IMR-90 (cell line): Measurements from ENCODE around the gene MS4A12. TPM values are rescaled to one million over a fixed set of nuclear protein-coding genes. Genes with fewer than 3 reads are reported as not detected.

Source experiments
- ATAC-seq: fragments of 200-7000 bp; cut with Tn5 transposase; 2 replicates; pipeline ENCODE4 v1.9.1; 2020; ENCODE audit warnings: low read depth, mild to moderate bottlenecking, moderate library complexity
- BruUV-seq: library from RNA; stranded (reverse); fragments of 400-500 nt; replicated peaks from 2 replicates; lab custom pipeline; 2021; lab: Mats Ljungman, UMichigan
- CTCF ChIA-PET: fragments of 300-600 bp; formaldehyde crosslinking; extraction: SDS; loops from one replicate; lab custom pipeline; 2021; ENCODE audit warnings: antibody characterized with exemption; lab: Yijun Ruan, JAX
- POLR2A ChIA-PET: fragments of 300-600 bp; sonication (Branson Sonifier 250); formaldehyde crosslinking; loops from one replicate; lab custom pipeline; 2022; ENCODE audit warnings: antibody characterized with exemption; ENCODE audit not compliant: unreplicated experiment; lab: Charles Lee
- DNase-seq: peaks from one replicate; pipeline ENCODE4 v3.0.0; 2013
- H2AFZ ChIP-seq: replicated peaks from 2 replicates; pipeline ENCODE3; 2013; ENCODE audit warnings: low read length, mild to moderate bottlenecking; ENCODE audit not compliant: poor library complexity
- H2AK5ac ChIP-seq: 2 replicates; pipeline ENCODE4 v1.6.1; 2013; ENCODE audit warnings: low read depth, low read length, inconsistent platforms
- H2AK9ac ChIP-seq: replicated peaks from 2 replicates; pipeline ENCODE3; 2013; ENCODE audit warnings: mild to moderate bottlenecking, low read depth, low read length, moderate library complexity; ENCODE audit not compliant: poor library complexity
- H2BK120ac ChIP-seq: 2 replicates; pipeline ENCODE4 v1.6.1; 2013; ENCODE audit warnings: low read depth, low read length, inconsistent platforms
- H2BK15ac ChIP-seq: 3 replicates; pipeline ENCODE4 v1.6.1; 2013; ENCODE audit warnings: low read depth, low read length, inconsistent platforms
- H2BK20ac ChIP-seq: 2 replicates; pipeline ENCODE4 v1.6.1; 2013; ENCODE audit warnings: low read depth, mild to moderate bottlenecking, inconsistent platforms, low read length, moderate library complexity
- H2BK5ac ChIP-seq: 2 replicates; pipeline ENCODE4 v1.6.1; 2013; ENCODE audit warnings: mild to moderate bottlenecking, low read depth, low read length, inconsistent platforms; ENCODE audit not compliant: poor library complexity, severe bottlenecking
- H3K14ac ChIP-seq: replicated peaks from 2 replicates; pipeline ENCODE4 v1.6.1; 2013; ENCODE audit warnings: low read depth, low read length, inconsistent platforms
- H3K18ac ChIP-seq: 2 replicates; pipeline ENCODE4 v1.6.1; 2013; ENCODE audit warnings: low read depth, low read length, control low read depth
- H3K23ac ChIP-seq: 2 replicates; pipeline ENCODE4 v1.6.1; 2013; ENCODE audit warnings: low read depth, low read length, inconsistent platforms
- H3K27ac ChIP-seq: 2 replicates; pipeline ENCODE4 v1.5.1; 2013; ENCODE audit warnings: mild to moderate bottlenecking, control low read depth, low read length; ENCODE audit not compliant: insufficient read depth
- H3K27me3 ChIP-seq: 2 replicates; pipeline ENCODE4 v1.6.1; 2013; ENCODE audit warnings: low read length; ENCODE audit not compliant: control insufficient read depth, insufficient read depth
- H3K36me3 ChIP-seq: 2 replicates; pipeline ENCODE4 v1.6.1; 2013; ENCODE audit warnings: low read length, mixed read lengths; ENCODE audit not compliant: control insufficient read depth, insufficient read depth
- H3K4ac ChIP-seq: 2 replicates; pipeline ENCODE4 v1.6.1; 2013; ENCODE audit warnings: low read depth, low read length, inconsistent platforms
- H3K4me1 ChIP-seq: 2 replicates; pipeline ENCODE4 v1.6.1; 2013; ENCODE audit warnings: low read length, mixed read lengths; ENCODE audit not compliant: control insufficient read depth, insufficient read depth
- H3K4me2 ChIP-seq: 2 replicates; pipeline ENCODE4 v1.6.1; 2013; ENCODE audit warnings: low read depth, mild to moderate bottlenecking, control low read depth, low read length, moderate library complexity
- H3K4me3 ChIP-seq: 2 replicates; pipeline ENCODE4 v1.5.1; 2013; ENCODE audit warnings: low read depth, mild to moderate bottlenecking, control low read depth, low read length, moderate library complexity; ENCODE audit not compliant: insufficient read depth
- H3K56ac ChIP-seq: 2 replicates; pipeline ENCODE4 v1.6.1; 2013; ENCODE audit warnings: low read length, inconsistent platforms; ENCODE audit not compliant: insufficient read depth; ENCODE audit errors: extremely low read depth
- H3K79me1 ChIP-seq, 2 experiments: 2 replicates each; pipeline ENCODE4 v1.6.1; 2013; ENCODE audit warnings: low read length in 2 of 2, inconsistent platforms in 1 of 2, low read depth in 1 of 2
- H3K9ac ChIP-seq: 2 replicates; pipeline ENCODE4 v1.6.1; 2013; ENCODE audit warnings: low read depth, low read length, control low read depth
- H3K9me1 ChIP-seq: 2 replicates; pipeline ENCODE4 v1.6.1; 2013; ENCODE audit warnings: low read length, inconsistent platforms; ENCODE audit not compliant: insufficient read depth
- H3K9me3 ChIP-seq: 2 replicates; pipeline ENCODE4 v1.6.1; 2013; ENCODE audit warnings: low read length; ENCODE audit not compliant: control insufficient read depth, insufficient read depth
- H4K20me1 ChIP-seq: 2 replicates; pipeline ENCODE4 v1.6.1; 2013; ENCODE audit warnings: low read length, inconsistent platforms; ENCODE audit not compliant: insufficient read depth
- H4K5ac ChIP-seq: 2 replicates; pipeline ENCODE4 v1.6.1; 2013; ENCODE audit warnings: mild to moderate bottlenecking, low read depth, low read length, control low read depth
- H4K8ac ChIP-seq, 2 experiments: 2 replicates each; pipeline ENCODE4 v1.6.1; 2013; ENCODE audit warnings: low read depth in 2 of 2, low read length in 2 of 2, control low read depth in 1 of 2, inconsistent platforms in 1 of 2
- H4K91ac ChIP-seq: 2 replicates; pipeline ENCODE4 v1.6.1; 2013; ENCODE audit warnings: low read depth, low read length, inconsistent platforms; ENCODE audit not compliant: insufficient read depth
- BHLHE40 ChIP-seq: fragments of 150-350 bp; IDR thresholded peaks from 2 replicates; pipeline ENCODE4 v1.6.1; 2016; ENCODE audit warnings: mild to moderate bottlenecking, low read depth, low read length
- CEBPB ChIP-seq: IDR thresholded peaks from 2 replicates; pipeline ENCODE4 v1.6.1; 2012; ENCODE audit warnings: low read depth, low read length, improper control_type of control experiment
- CHD1 ChIP-seq: IDR thresholded peaks from 2 replicates; pipeline ENCODE4 v1.6.1; 2012; ENCODE audit warnings: low read depth, low read length, improper control_type of control experiment
- ELK1 ChIP-seq: fragments of 150-350 bp; IDR thresholded peaks from 2 replicates; pipeline ENCODE4 v1.6.1; 2016; ENCODE audit warnings: low read depth, mild to moderate bottlenecking, low read length, moderate library complexity, borderline replicate concordance
- FOS ChIP-seq: fragments of 150-350 bp; IDR thresholded peaks from 2 replicates; pipeline ENCODE4 v1.6.1; 2016; ENCODE audit warnings: low read depth, low read length
- MAFK ChIP-seq: IDR thresholded peaks from 2 replicates; pipeline ENCODE4 v1.6.1; 2012; ENCODE audit warnings: low read depth, low read length, improper control_type of control experiment
- MAZ ChIP-seq: IDR thresholded peaks from 2 replicates; pipeline ENCODE4 v1.6.1; 2012; ENCODE audit warnings: low read depth, mild to moderate bottlenecking, low read length, improper control_type of control experiment, moderate library complexity, borderline replicate concordance
- MXI1 ChIP-seq: IDR thresholded peaks from 2 replicates; pipeline ENCODE4 v1.6.1; 2012; ENCODE audit warnings: low read depth, mild to moderate bottlenecking, low read length, moderate library complexity, borderline replicate concordance
- NFE2L2 ChIP-seq: fragments of 150-350 bp; IDR thresholded peaks from 2 replicates; pipeline ENCODE4 v1.6.1; 2016; ENCODE audit warnings: low read depth, mild to moderate bottlenecking, low read length
- POLR2A ChIP-seq: IDR thresholded peaks from 2 replicates; pipeline ENCODE4 v1.6.1; 2012; ENCODE audit warnings: mild to moderate bottlenecking, low read depth, low read length
- RAD21 ChIP-seq: IDR thresholded peaks from 2 replicates; pipeline ENCODE4 v1.6.1; 2012; ENCODE audit warnings: low read length, improper control_type of control experiment
- RCOR1 ChIP-seq: IDR thresholded peaks from 2 replicates; pipeline ENCODE4 v1.6.1; 2012; ENCODE audit warnings: mild to moderate bottlenecking, low read length, improper control_type of control experiment; ENCODE audit not compliant: insufficient replicate concordance
- RFX5 ChIP-seq: IDR thresholded peaks from 2 replicates; pipeline ENCODE4 v1.8.0; 2012; ENCODE audit warnings: low read depth, mild to moderate bottlenecking, low read length, moderate library complexity
- SMC3 ChIP-seq: fragments of 150-350 bp; IDR thresholded peaks from 2 replicates; pipeline ENCODE4 v1.6.1; 2016; ENCODE audit warnings: low read depth, mild to moderate bottlenecking, antibody characterized with exemption, low read length, moderate library complexity
- USF2 ChIP-seq: fragments of 150-350 bp; IDR thresholded peaks from 2 replicates; pipeline ENCODE4 v1.6.1; 2017; ENCODE audit warnings: mild to moderate bottlenecking, antibody characterized with exemption, low read length, low read depth
- WGBS, 2 experiments: methylation state at CpG; one replicate each; pipeline versions ENCODE4 v1.1.5 to v1.1.7; 2013; ENCODE audit warnings: missing lambda C conversion rate in 2 of 2; ENCODE audit not compliant: insufficient read length in 1 of 2; ENCODE audit errors: extremely low coverage in 2 of 2; 5-methylcytosine and 5-hydroxymethylcytosine counted together
- dilution Hi-C: fragments of 300-500 bp; cut with HindIII; formaldehyde crosslinking; loops from one replicate; pipeline ENCODE4 v1.14.3; 2018; ENCODE audit warnings: low sequenced_read_pairs; ENCODE audit not compliant: unreplicated experiment
- in situ Hi-C: fragments of 300-500 bp; cut with MboI; formaldehyde crosslinking; loops from 3 replicates; pipeline ENCODE4 v1.14.3; 2019; ENCODE audit warnings: low sequenced_read_pairs, inconsistent platforms, mixed read lengths
- intact Hi-C: fragments of 100-400 bp; cut with micrococcal nuclease; formaldehyde crosslinking; loops from 2 replicates; pipeline ENCODE4 v1.10.0; 2022
- polyA plus RNA-seq, 3 experiments: library from polyadenylated mRNA; depleted of rRNA; stranded (reverse); fragments of >200 nt; gene quantifications; 2 replicates each; pipeline ENCODE4 v1.2.3, GENCODE V29; 2012; ENCODE audit warnings: low replicate concordance in 1 of 3
- total RNA-seq: library from RNA; depleted of rRNA; stranded (reverse); fragments of >200 nt; gene quantifications from 2 replicates; pipeline ENCODE4 v1.2.3, GENCODE V29; 2012
- TF ChIP-seq, protein P1 (sequence below): conservative IDR thresholded peaks from 2 replicates; pipeline ENCODE4 v1.5.1; 2012; ENCODE audit warnings: mild to moderate bottlenecking, low read depth, low read length, improper control_type of control experiment

The MS4A12 gene
- total and polyA plus RNA-seq, 2 of the 4 experiments (the other 2 are of a cell fraction), result not detected

GRCh38 chr11:60528465-60528864 lies 35.9 kb downstream of the MS4A12 start:
- ATAC-seq (no peak), DNase-seq (no peak)
- no peak overlapping the region for H4K5ac ChIP-seq
- no peak overlapping the region for H3K4ac ChIP-seq
- H3K9ac ChIP-seq, result no peak overlapping the region
- no peaks in the 10 kb centered on the region for H4K20me1 ChIP-seq
- TF ChIP-seq NFE2L2 (no peak), RCOR1 (no peak), RAD21 (no peak), MAFK (no peak), BHLHE40 (no peak), RFX5 (no peak), ELK1 (no peak), MAZ (no peak), USF2 (no peak), CHD1 (no peak), FOS (no peak), POLR2A (no peak), SMC3 (no peak), MXI1 (no peak), CEBPB (no peak)
- TF ChIP-seq, protein P1, sequence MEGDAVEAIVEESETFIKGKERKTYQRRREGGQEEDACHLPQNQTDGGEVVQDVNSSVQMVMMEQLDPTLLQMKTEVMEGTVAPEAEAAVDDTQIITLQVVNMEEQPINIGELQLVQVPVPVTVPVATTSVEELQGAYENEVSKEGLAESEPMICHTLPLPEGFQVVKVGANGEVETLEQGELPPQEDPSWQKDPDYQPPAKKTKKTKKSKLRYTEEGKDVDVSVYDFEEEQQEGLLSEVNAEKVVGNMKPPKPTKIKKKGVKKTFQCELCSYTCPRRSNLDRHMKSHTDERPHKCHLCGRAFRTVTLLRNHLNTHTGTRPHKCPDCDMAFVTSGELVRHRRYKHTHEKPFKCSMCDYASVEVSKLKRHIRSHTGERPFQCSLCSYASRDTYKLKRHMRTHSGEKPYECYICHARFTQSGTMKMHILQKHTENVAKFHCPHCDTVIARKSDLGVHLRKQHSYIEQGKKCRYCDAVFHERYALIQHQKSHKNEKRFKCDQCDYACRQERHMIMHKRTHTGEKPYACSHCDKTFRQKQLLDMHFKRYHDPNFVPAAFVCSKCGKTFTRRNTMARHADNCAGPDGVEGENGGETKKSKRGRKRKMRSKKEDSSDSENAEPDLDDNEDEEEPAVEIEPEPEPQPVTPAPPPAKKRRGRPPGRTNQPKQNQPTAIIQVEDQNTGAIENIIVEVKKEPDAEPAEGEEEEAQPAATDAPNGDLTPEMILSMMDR, result no peak
- no peak overlapping the region for H2BK15ac ChIP-seq
- POLR2A ChIA-PET, result no interaction called here
- no peak overlapping the region for H3K18ac ChIP-seq
- no peaks in the 10 kb centered on the region for H3K9me1 ChIP-seq
- H3K4me3 ChIP-seq, result no peak overlapping the region
- no peak overlapping the region for H2AFZ ChIP-seq
- H3K27ac ChIP-seq, result no peak overlapping the region
- dilution Hi-C loops, result no loop called here
- H4K8ac ChIP-seq, result no peak overlapping the region
- intact Hi-C loops, result no loop called here
- in situ Hi-C loops, result no loop called here
- no TSS peak for BruUV-seq
- H3K14ac ChIP-seq, result no peak overlapping the region
- H3K4me1 ChIP-seq, result no peaks in the 10 kb centered on the region
- H2AK9ac ChIP-seq, result no peak overlapping the region
- no peak overlapping the region for H3K23ac ChIP-seq
- no peaks in the 10 kb centered on the region for H3K9me3 ChIP-seq
- no peaks in the 10 kb centered on the region for H3K79me1 ChIP-seq
- no peaks in the 10 kb centered on the region for H3K36me3 ChIP-seq
- no peak overlapping the region for H2BK120ac ChIP-seq
- H2AK5ac ChIP-seq, result no peak overlapping the region
- H3K27me3 ChIP-seq, result no peaks in the 10 kb centered on the region
- no peak overlapping the region for H3K4me2 ChIP-seq
- no peak overlapping the region for H2BK5ac ChIP-seq
- no CpG with 5 or more reads among the region's 1 CpG for WGBS, 2 experiments
- no peak overlapping the region for H2BK20ac ChIP-seq
- CTCF ChIA-PET, result no interaction called here
- no peak overlapping the region for H3K56ac ChIP-seq
- H4K91ac ChIP-seq, result no peak overlapping the region
